ENCODE results near the gene APEX1. TPM values are rescaled to one million over a fixed set of nuclear protein-coding genes. Genes with fewer than 3 reads are reported as not detected.

Gene APEX1
- total RNA-seq = 100 to 1,000 TPM in 8 of 9 donors, 10 to 100 TPM in 1; 98.4 to 206 (median 165) TPM
- 100 to 1,000 TPM in 2 of 3 donors, 10 to 100 TPM in 1; 94.1 to 304 (median 125) TPM for polyA plus RNA-seq
- long read RNA-seq, donor 1, transcript APEX1-205 (4 exons, 1,603 nt) = minor isoform, 23 of 102 reads
- long read RNA-seq, donor 1, transcript APEX1-202 (5 exons, 1,387 nt) = minor isoform, 7 of 102 reads
- long read RNA-seq, donor 1, transcript APEX1-216 (3 exons, 1,803 nt) = minor isoform, 5 of 102 reads
- long read RNA-seq, donor 1, transcript APEX1-201 (5 exons, 1,484 nt) = major isoform, 43 of 102 reads
- long read RNA-seq, donor 1, partial matches to known transcripts = 17 of 102 reads
- long read RNA-seq, donor 1, other reads (novel, unspliced or antisense) = 0 of 102 reads
- long read RNA-seq, donor 2, transcript APEX1-205 (4 exons, 1,603 nt) = minor isoform, 10 of 47 reads
- long read RNA-seq, donor 2, transcript APEX1-201 (5 exons, 1,484 nt) = major isoform, 29 of 47 reads
- long read RNA-seq, donor 2, partial matches to known transcripts = 0 of 47 reads
- long read RNA-seq, donor 2, other reads (novel, unspliced or antisense) = 0 of 47 reads
- long read RNA-seq, donor 3, transcript APEX1-201 (5 exons, 1,484 nt) = major isoform, 24 of 49 reads
- long read RNA-seq, donor 3, transcript APEX1-205 (4 exons, 1,603 nt) = minor isoform, 12 of 49 reads
- long read RNA-seq, donor 3, partial matches to known transcripts = 5 of 49 reads
- long read RNA-seq, donor 3, other reads (novel, unspliced or antisense) = 0 of 49 reads
- long read RNA-seq, donor 4, transcript APEX1-205 (4 exons, 1,603 nt) = minor isoform, 16 of 121 reads
- long read RNA-seq, donor 4, transcript APEX1-210 (5 exons, 1,437 nt) = minor isoform, 9 of 121 reads
- long read RNA-seq, donor 4, transcript APEX1-201 (5 exons, 1,484 nt) = major isoform, 61 of 121 reads
- long read RNA-seq, donor 4, transcript APEX1-202 (5 exons, 1,387 nt) = minor isoform, 6 of 121 reads
- long read RNA-seq, donor 4, partial matches to known transcripts = 6 of 121 reads
- long read RNA-seq, donor 4, other reads (novel, unspliced or antisense) = 9 of 121 reads
- long read RNA-seq, donor 5, transcript APEX1-216 (3 exons, 1,803 nt) = minor isoform, 11 of 176 reads
- long read RNA-seq, donor 5, transcript APEX1-210 (5 exons, 1,437 nt) = minor isoform, 16 of 176 reads
- long read RNA-seq, donor 5, transcript APEX1-205 (4 exons, 1,603 nt) = minor isoform, 27 of 176 reads
- long read RNA-seq, donor 5, transcript APEX1-201 (5 exons, 1,484 nt) = major isoform, 99 of 176 reads
- long read RNA-seq, donor 5, partial matches to known transcripts = 1 of 176 reads
- long read RNA-seq, donor 5, other reads (novel, unspliced or antisense) = 10 of 176 reads
- long read RNA-seq, donor 6, transcript APEX1-201 (5 exons, 1,484 nt) = major isoform, 53 of 90 reads
- long read RNA-seq, donor 6, transcript APEX1-216 (3 exons, 1,803 nt) = minor isoform, 7 of 90 reads
- long read RNA-seq, donor 6, transcript APEX1-202 (5 exons, 1,387 nt) = minor isoform, 5 of 90 reads
- long read RNA-seq, donor 6, transcript APEX1-210 (5 exons, 1,437 nt) = minor isoform, 10 of 90 reads
- long read RNA-seq, donor 6, partial matches to known transcripts = 1 of 90 reads
- long read RNA-seq, donor 6, other reads (novel, unspliced or antisense) = 7 of 90 reads
- long read RNA-seq, donor 7, transcript APEX1-205 (4 exons, 1,603 nt) = minor isoform, 9 of 35 reads
- long read RNA-seq, donor 7, transcript APEX1-201 (5 exons, 1,484 nt) = major isoform, 16 of 35 reads
- long read RNA-seq, donor 7, transcript APEX1-210 (5 exons, 1,437 nt) = minor isoform, 5 of 35 reads
- long read RNA-seq, donor 7, partial matches to known transcripts = 0 of 35 reads
- long read RNA-seq, donor 7, other reads (novel, unspliced or antisense) = 0 of 35 reads
- long read RNA-seq, donor 8, transcript APEX1-210 (5 exons, 1,437 nt) = minor isoform, 5 of 83 reads
- long read RNA-seq, donor 8, transcript APEX1-216 (3 exons, 1,803 nt) = minor isoform, 8 of 83 reads
- long read RNA-seq, donor 8, transcript APEX1-201 (5 exons, 1,484 nt) = major isoform, 31 of 83 reads
- long read RNA-seq, donor 8, transcript APEX1-205 (4 exons, 1,603 nt) = minor isoform, 16 of 83 reads
- long read RNA-seq, donor 8, partial matches to known transcripts = 22 of 83 reads
- long read RNA-seq, donor 8, other reads (novel, unspliced or antisense) = 0 of 83 reads
- long read RNA-seq, donor 9, transcript APEX1-205 (4 exons, 1,603 nt) = minor isoform, 8 of 66 reads
- long read RNA-seq, donor 9, transcript APEX1-201 (5 exons, 1,484 nt) = major isoform, 17 of 66 reads
- long read RNA-seq, donor 9, transcript APEX1-210 (5 exons, 1,437 nt) = minor isoform, 6 of 66 reads
- long read RNA-seq, donor 9, partial matches to known transcripts = 32 of 66 reads
- long read RNA-seq, donor 9, other reads (novel, unspliced or antisense) = 0 of 66 reads
- long read RNA-seq, donor 10, transcript APEX1-205 (4 exons, 1,603 nt) = minor isoform, 7 of 30 reads
- long read RNA-seq, donor 10, transcript APEX1-201 (5 exons, 1,484 nt) = major isoform, 19 of 30 reads
- long read RNA-seq, donor 10, partial matches to known transcripts = 0 of 30 reads
- long read RNA-seq, donor 10, other reads (novel, unspliced or antisense) = 0 of 30 reads

GRCh38 chr14:20454516-20455354, at the start of gene APEX1, which contains the start of gene OSGEP:
TSS of gene APEX1 (plus strand) at chr14:20455226. CDS start at chr14:20455646, 420 bp downstream.
TSS of gene OSGEP (minus strand) at chr14:20454812. CDS start at chr14:20454683, 129 bp downstream.
- intact Hi-C loops (cut with DNase I) = loop anchor here in 1 of 2 donors (5.0 kb wide), 1 partner anchor 37 kb away; no protein-coding TSS in a partner anchor
- H3K4me3 ChIP-seq = peak within 1 kb of the TSS; percentile 3 to 75 (median 67)
- H3K27me3 ChIP-seq = no peaks in the 10 kb centered on the region
- H3K36me3 ChIP-seq (replicated peaks in 1 of 2) = peaks cover 0 to 59% of the 10 kb centered on the region in 2 donors
- TF ChIP-seq POLR2A (IDR thresholded peaks at IDR 0.05) (peak; percentile 69 to 96), CTCF (IDR thresholded peaks at IDR 0.05) (peak in 3 of 6 experiments; percentile 13 to 26 (median 14))
- peaks cover 16 to 34% of the 10 kb centered on the region in 2 donors for H3K4me1 ChIP-seq (replicated peaks in 1 of 2)
- peak; percentile 97 to 100 (median 99) for DNase-seq
- H3K9me3 ChIP-seq (replicated peaks in 1 of 3) = no peaks in the 10 kb centered on the region
- H3K27ac ChIP-seq = peak within 1 kb of the TSS; percentile 87 to 95 (median 94)
- 0% methylated on average over 24 to 56 of the region's 56 CpGs for WGBS, 4 donors

GRCh38 chr14:20409226-20409625, 45.8 kb upstream of the APEX1 start:
- WGBS, 4 donors = 67 to 87% (median 84%) methylated on average over 2 of the region's 2 CpGs
- peak in 1 of 7 donors; percentile 23 for DNase-seq
- H3K36me3 ChIP-seq (replicated peaks in 1 of 2) = peaks cover 0 to 43% of the 10 kb centered on the region in 2 donors
- no peak overlapping the region for H3K4me3 ChIP-seq
- no peak overlapping the region for H3K27ac ChIP-seq
- intact Hi-C loops (cut with DNase I) = loop anchor here (10.0 kb wide), 2 partner anchors 54 to 196 kb away; no protein-coding TSS in a partner anchor
- H3K4me1 ChIP-seq (replicated peaks in 1 of 2) = peaks cover 6 to 22% of the 10 kb centered on the region in 2 donors
- H3K27me3 ChIP-seq = no peaks in the 10 kb centered on the region
- no peaks in the 10 kb centered on the region for H3K9me3 ChIP-seq (replicated peaks in 1 of 3)
- TF ChIP-seq POLR2A (IDR thresholded peaks at IDR 0.05) = no peak
- no peak for TF ChIP-seq CTCF (IDR thresholded peaks at IDR 0.05)
